Bronchial epithelial cell (primary cell): Measurements from ENCODE around the gene SGCE. TPM values are rescaled to one million over a fixed set of nuclear protein-coding genes. Genes with fewer than 3 reads are reported as not detected.

ENCODE experiments used
- DNase-seq: peaks from one replicate; pipeline ENCODE4 v3.0.0-alpha.2; 2010; ENCODE audit warnings: low read depth
- FAIRE-seq: peaks from 2 replicates; lab custom pipeline; 2011; peaks lifted over from hg19 to GRCh38; lab: Jason Lieb, UNC
- H3K27me3 ChIP-seq: 2 replicates; pipeline ENCODE4 v1.5.1; 2011; ENCODE audit warnings: low read length; ENCODE audit not compliant: control insufficient read depth, insufficient read depth
- H3K36me3 ChIP-seq: 2 replicates; pipeline ENCODE4 v1.5.1; 2011; ENCODE audit warnings: low read length; ENCODE audit not compliant: control insufficient read depth, insufficient read depth
- H3K4me3 ChIP-seq: 2 replicates; pipeline ENCODE4 v1.5.1; 2011; ENCODE audit warnings: mild to moderate bottlenecking, low read depth, low read length, control low read depth
- total RNA-seq: library from RNA; depleted of rRNA; stranded (reverse); fragments of >200 nt; gene quantifications from 2 replicates; pipeline ENCODE4 v1.2.1, GENCODE V29; 2014
- TF ChIP-seq, protein P1 (sequence below): IDR thresholded peaks from 2 replicates; pipeline ENCODE4 v1.5.1; 2011; ENCODE audit warnings: mild to moderate bottlenecking, moderate library complexity, low read length, control low read depth, inconsistent platforms; ENCODE audit not compliant: insufficient read depth, severe bottlenecking

SGCE gene
- total RNA-seq, 1 donor from 2014 or later, result 20.0 TPM

DNA sequence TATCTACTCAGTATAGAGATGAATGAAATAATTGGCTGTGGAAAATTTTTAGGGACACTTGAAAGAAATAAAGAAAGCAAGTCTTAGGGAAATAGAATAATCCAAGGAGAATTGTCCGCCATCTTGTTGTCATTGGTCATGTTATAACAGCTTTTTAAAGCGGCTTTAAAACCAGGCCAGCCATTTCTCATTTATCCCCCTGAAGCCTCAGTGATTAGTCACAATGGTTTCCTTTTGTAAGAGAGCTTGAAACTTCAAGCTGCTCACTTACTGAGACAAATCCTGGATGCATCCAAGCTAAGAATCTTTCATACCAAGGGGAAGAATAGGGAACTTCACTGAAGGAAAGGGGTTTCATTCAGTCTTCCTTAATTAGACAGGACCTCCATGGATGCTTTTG lies 67.9 kb downstream of the SGCE start:
- no peak for FAIRE-seq
- Histone ChIP-seq H3K36me3 (no peaks in the 10 kb centered on the region), H3K27me3 (no peaks in the 10 kb centered on the region), H3K4me3 (no peak overlapping the region)
- DNase-seq, result no peak
- TF ChIP-seq, protein P1, sequence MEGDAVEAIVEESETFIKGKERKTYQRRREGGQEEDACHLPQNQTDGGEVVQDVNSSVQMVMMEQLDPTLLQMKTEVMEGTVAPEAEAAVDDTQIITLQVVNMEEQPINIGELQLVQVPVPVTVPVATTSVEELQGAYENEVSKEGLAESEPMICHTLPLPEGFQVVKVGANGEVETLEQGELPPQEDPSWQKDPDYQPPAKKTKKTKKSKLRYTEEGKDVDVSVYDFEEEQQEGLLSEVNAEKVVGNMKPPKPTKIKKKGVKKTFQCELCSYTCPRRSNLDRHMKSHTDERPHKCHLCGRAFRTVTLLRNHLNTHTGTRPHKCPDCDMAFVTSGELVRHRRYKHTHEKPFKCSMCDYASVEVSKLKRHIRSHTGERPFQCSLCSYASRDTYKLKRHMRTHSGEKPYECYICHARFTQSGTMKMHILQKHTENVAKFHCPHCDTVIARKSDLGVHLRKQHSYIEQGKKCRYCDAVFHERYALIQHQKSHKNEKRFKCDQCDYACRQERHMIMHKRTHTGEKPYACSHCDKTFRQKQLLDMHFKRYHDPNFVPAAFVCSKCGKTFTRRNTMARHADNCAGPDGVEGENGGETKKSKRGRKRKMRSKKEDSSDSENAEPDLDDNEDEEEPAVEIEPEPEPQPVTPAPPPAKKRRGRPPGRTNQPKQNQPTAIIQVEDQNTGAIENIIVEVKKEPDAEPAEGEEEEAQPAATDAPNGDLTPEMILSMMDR, result no peak

DNA sequence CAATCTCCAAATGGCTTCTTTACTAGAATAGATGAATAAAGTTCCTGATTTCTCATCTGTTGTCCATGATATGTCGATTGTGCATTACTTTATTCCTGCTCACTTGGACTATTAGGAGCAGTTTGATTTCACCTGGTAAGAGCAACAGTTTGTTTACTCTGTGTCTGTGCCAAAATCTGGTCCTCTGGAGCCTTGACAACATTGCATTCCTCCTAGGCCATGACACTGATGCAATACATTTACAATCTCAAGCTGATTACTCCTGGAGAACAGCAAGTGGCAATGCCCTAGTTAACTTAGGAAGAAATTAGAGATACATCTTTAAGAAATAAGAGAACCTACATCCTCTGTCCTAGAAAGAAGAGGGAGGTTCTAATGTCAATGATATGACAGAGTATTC lies 71.8 kb downstream of the SGCE start:
- no peaks in the 10 kb centered on the region for H3K27me3 ChIP-seq
- H3K4me3 ChIP-seq, result no peak overlapping the region
- no peaks in the 10 kb centered on the region for H3K36me3 ChIP-seq
- peak; percentile 20 for DNase-seq
- no peak for FAIRE-seq
- TF ChIP-seq, protein P1, result no peak

DNA sequence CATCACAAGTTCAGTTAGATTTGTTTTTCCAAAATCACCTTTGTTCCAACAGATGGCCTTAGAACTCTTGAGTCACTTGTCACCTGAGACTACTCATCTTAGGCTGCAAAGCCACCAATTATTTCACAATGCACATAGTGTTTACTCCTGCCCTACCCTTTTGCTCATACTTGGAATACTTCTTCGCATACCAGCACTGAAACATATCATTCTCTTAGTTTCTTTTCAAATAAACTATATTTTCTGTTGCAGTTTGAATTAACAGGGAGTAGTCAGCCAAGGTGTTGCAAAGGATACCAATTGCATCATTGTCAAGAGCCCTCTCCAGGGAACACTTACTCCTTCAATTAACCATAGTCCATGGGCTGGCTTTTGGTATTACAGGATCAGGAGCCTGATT lies 75.3 kb downstream of the SGCE start:
- Histone ChIP-seq H3K36me3 (no peaks in the 10 kb centered on the region), H3K27me3 (no peaks in the 10 kb centered on the region), H3K4me3 (no peak overlapping the region)
- DNase-seq (peak; percentile 25), FAIRE-seq (no peak)
- TF ChIP-seq, protein P1, result no peak

DNA sequence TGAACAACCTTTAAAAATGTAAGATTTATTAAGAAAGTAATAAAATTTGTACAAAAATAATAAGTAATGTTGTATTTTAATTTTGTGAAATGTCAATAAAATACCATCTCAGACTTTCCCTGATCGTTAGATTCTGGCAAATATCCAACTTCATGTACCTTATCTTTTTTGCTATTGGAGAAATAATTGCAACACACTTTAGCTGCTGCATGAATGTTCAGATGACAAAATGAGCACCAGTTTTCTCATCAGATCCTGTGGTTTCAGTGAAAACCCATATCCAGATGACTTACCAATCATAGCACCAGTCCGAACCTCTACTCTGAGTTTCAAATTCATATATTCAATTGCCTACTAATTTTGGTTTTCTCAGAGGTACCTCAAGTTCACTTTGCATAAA lies 76.5 kb downstream of the SGCE start:
- no peak for DNase-seq
- FAIRE-seq, result no peak
- Histone ChIP-seq H3K4me3 (no peak overlapping the region), H3K36me3 (no peaks in the 10 kb centered on the region), H3K27me3 (no peaks in the 10 kb centered on the region)
- TF ChIP-seq, protein P1, result no peak

DNA sequence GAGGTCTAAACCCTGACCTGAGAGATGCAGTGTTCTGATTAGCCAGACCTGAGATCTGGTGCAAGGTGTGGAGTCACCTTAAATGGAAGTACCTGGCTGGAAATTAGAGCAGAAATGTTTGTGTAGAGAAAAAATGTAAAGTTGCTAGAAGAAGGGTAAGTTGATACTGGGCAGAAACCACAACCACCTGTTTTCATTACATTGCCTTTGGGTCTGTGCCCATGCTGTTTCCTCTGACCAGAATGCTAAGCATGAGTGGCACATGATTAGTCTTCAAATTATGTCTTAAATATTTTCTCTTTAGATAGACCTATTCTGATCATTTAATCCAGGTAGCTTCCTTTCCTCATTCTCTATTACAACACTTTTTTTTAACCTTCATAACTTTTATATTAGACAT lies 77.3 kb downstream of the SGCE start:
- FAIRE-seq, result peak; percentile 7
- H3K27me3 ChIP-seq, result no peaks in the 10 kb centered on the region
- H3K36me3 ChIP-seq, result no peaks in the 10 kb centered on the region
- TF ChIP-seq, protein P1, result no peak
- no peak overlapping the region for H3K4me3 ChIP-seq
- DNase-seq, result peak; percentile 66

DNA sequence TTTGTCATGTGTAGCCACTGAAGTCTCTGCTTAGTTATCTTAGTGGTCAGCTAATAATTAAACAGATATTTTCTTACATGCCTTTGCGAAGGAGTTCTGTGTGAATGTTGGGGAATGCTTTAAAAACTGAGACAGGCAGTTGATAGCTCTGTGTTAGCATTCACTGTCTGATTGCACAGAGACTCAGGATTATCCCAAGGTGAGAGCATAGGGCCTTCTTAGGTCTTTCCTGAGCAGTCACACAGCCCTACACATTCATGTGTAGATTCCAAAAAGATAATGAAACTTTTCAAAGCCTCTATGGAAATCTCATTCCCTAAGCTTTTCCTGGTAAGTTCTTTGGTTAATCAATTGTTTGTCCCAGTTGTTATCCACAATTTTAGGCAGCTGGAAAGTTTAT lies 78.6 kb downstream of the SGCE start:
- no peak for DNase-seq
- TF ChIP-seq, protein P1, result no peak
- H3K36me3 ChIP-seq, result no peaks in the 10 kb centered on the region
- no peaks in the 10 kb centered on the region for H3K27me3 ChIP-seq
- H3K4me3 ChIP-seq, result no peak overlapping the region
- FAIRE-seq, result no peak
